Hepatocyte (in vitro differentiated cells): ENCODE measurements around the gene ELMOD3. TPM values are rescaled to one million over a fixed set of nuclear protein-coding genes. Genes with fewer than 3 reads are reported as not detected.

Experiments used
- DNase-seq: peaks from one replicate; pipeline ENCODE4 v3.0.0-alpha.2; 2016; ENCODE audit warnings: low spot score
- H2AFZ ChIP-seq: fragments of 200-600 bp; sonication (generic); 2 replicates; pipeline ENCODE4 v1.6.0; 2016; ENCODE audit warnings: antibody characterized with exemption, mild to moderate bottlenecking
- H3K27ac ChIP-seq: fragments of 200-600 bp; sonication (generic); 2 replicates; pipeline ENCODE4 v1.5.1; 2016; ENCODE audit warnings: mild to moderate bottlenecking
- H3K27me3 ChIP-seq: fragments of 200-600 bp; sonication (generic); 2 replicates; pipeline ENCODE4 v1.6.1; 2016
- H3K36me3 ChIP-seq: fragments of 200-600 bp; sonication (generic); replicated peaks from 2 replicates; pipeline ENCODE4 v1.5.1; 2016; ENCODE audit warnings: low read depth; ENCODE audit not compliant: insufficient read depth
- H3K4me1 ChIP-seq: fragments of 200-600 bp; sonication (generic); 2 replicates; pipeline ENCODE4 v1.5.1; 2016; ENCODE audit warnings: mild to moderate bottlenecking, moderate library complexity; ENCODE audit not compliant: insufficient read depth
- H3K4me2 ChIP-seq: fragments of 200-600 bp; sonication (generic); 2 replicates; pipeline ENCODE4 v1.6.0; 2016
- H3K4me3 ChIP-seq: fragments of 200-600 bp; sonication (generic); 2 replicates; pipeline ENCODE4 v1.5.1; 2016; ENCODE audit warnings: mild to moderate bottlenecking
- H3K79me2 ChIP-seq: fragments of 200-600 bp; sonication (generic); 2 replicates; pipeline ENCODE4 v1.6.0; 2017; ENCODE audit warnings: mild to moderate bottlenecking
- H3K9me2 ChIP-seq: fragments of 200-600 bp; sonication (generic); replicated peaks from 2 replicates; pipeline ENCODE4 v1.6.0; 2017; ENCODE audit warnings: mild to moderate bottlenecking; ENCODE audit not compliant: insufficient read depth
- H3K9me3 ChIP-seq: fragments of 200-600 bp; sonication (generic); 2 replicates; pipeline ENCODE4 v1.5.1; 2016; ENCODE audit warnings: low read depth, mild to moderate bottlenecking
- H4K20me1 ChIP-seq: fragments of 200-600 bp; sonication (generic); 2 replicates; pipeline ENCODE4 v1.6.0; 2016; ENCODE audit warnings: mild to moderate bottlenecking; ENCODE audit not compliant: insufficient read depth, poor library complexity, severe bottlenecking
- CTCF ChIP-seq: fragments of 200-600 bp; sonication (generic); IDR thresholded peaks from 2 replicates; pipeline ENCODE4 v1.5.1; 2016; ENCODE audit warnings: antibody characterized with exemption, mild to moderate bottlenecking; ENCODE audit not compliant: poor library complexity
- EZH2 ChIP-seq: fragments of 200-600 bp; sonication (generic); IDR thresholded peaks from 2 replicates; pipeline ENCODE4 v1.6.1; 2016; ENCODE audit warnings: antibody characterized with exemption, mild to moderate bottlenecking, borderline replicate concordance
- EZH2phosphoT487 ChIP-seq: fragments of 200-600 bp; sonication (generic); IDR thresholded peaks from one replicate; pipeline ENCODE4 v1.6.1; 2018; ENCODE audit warnings: antibody characterized with exemption, mild to moderate bottlenecking, low read depth, moderate library complexity; ENCODE audit not compliant: unreplicated experiment, severe bottlenecking
- WGBS: methylation state at CpG from one replicate; pipeline ENCODE4 v1.1.6; 2016; ENCODE audit warnings: low lambda C conversion rate; ENCODE audit errors: missing lambda C conversion rate; 5-methylcytosine and 5-hydroxymethylcytosine counted together
- polyA plus RNA-seq: library from polyadenylated mRNA; unstranded; fragments of >200 nt; fragmentation: Nextera tagmentation; extraction: Ambion mirVana; gene quantifications from 2 replicates; pipeline ENCODE4 v1.2.1, GENCODE V29; 2016
- total RNA-seq: library from RNA; depleted of rRNA; stranded (reverse); fragments of >200 nt; gene quantifications from 2 replicates; pipeline ENCODE4 v1.2.3, GENCODE V29; 2014

ELMOD3 gene
- total and polyA plus RNA-seq, 2 experiments from 2014 or later: 18.1 to 25.1 TPM

DNA sequence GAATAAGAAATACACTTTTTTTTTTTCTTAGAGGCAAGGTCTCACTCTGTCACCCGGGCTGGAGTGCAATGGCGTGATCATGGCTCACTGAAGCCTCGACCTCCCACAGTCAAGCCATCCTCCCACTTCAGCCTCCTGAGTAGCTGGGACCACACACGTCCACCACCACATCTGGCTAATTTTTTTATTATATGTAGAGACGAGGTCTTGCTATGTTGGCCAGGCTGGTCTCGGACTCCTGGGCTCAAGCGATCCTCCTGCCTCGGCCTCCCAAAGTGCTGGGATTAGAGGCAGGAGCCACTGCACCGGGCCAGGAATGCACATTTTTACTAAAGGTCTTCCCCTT, 29.1 kb upstream of the ELMOD3 start:
- no peak for DNase-seq
- H4K20me1 ChIP-seq: peaks cover 15% of the 10 kb centered on the region
- H3K4me3 ChIP-seq: peak overlapping the region; percentile 57
- peaks cover 15% of the 10 kb centered on the region for H3K4me1 ChIP-seq
- no peaks in the 10 kb centered on the region for H3K27me3 ChIP-seq
- H3K36me3 ChIP-seq: no peaks in the 10 kb centered on the region
- peaks cover 63% of the 10 kb centered on the region for H3K79me2 ChIP-seq
- H3K9me2 ChIP-seq: no peaks in the 10 kb centered on the region
- 75% methylated on average over 9 of the region's 9 CpGs for whole genome bisulfite sequencing
- peak overlapping the region; percentile 98 for H3K27ac ChIP-seq
- H3K4me2 ChIP-seq: peak overlapping the region; percentile 95
- H3K9me3 ChIP-seq: no peaks in the 10 kb centered on the region
- no peak overlapping the region for H2AFZ ChIP-seq
- TF ChIP-seq EZH2phosphoT487: no peak
- TF ChIP-seq EZH2: no peak
- no peak for TF ChIP-seq CTCF

DNA sequence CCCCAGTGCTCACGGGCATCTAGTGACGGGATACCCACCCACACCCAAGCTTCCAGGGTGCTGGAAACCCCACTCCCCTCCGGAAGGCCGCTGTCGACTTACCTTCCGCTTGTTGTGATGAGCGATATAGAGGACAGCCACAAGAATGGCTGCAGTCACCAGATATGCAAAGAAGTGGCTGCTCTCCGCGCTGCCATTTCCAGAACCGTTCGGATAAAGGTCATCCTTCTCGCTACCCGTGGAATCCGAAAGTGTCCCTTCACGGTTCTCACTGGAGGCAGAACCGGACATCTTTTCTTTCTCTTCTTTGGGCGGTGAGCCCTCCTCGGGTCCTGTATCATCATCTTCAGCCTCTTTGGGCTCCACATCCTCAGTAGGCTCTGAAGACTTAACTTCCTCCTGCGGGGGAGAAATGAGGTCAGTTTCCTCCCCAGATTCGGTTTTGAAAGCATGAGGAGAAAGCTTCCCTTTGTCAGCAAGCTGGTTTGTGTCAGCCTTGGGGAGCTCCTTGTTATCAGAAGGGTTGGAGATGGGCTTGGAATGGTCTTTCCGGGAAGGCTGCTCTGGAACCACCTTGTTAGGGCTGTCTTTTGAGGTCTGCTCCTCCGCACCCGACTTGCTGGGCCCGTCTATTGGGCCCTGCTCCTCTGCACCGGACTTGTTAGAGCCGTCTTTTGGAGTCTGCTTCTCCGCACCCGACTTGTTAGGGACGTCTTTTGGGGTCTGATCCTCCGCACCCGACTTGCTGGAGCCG, 28.0 kb upstream of the ELMOD3 start:
- Histone ChIP-seq H3K27ac (peak overlapping the region; percentile 98), H3K36me3 (no peaks in the 10 kb centered on the region), H3K9me3 (no peaks in the 10 kb centered on the region), H2AFZ (no peak overlapping the region), H3K4me3 (peak overlapping the region; percentile 57), H4K20me1 (peaks cover 15% of the 10 kb centered on the region), H3K4me2 (peak overlapping the region; percentile 95), H3K9me2 (no peaks in the 10 kb centered on the region), H3K4me1 (peaks cover 15% of the 10 kb centered on the region), H3K79me2 (peaks cover 51% of the 10 kb centered on the region), H3K27me3 (no peaks in the 10 kb centered on the region)
- 44% methylated on average over 32 of the region's 32 CpGs for WGBS
- TF ChIP-seq CTCF: no peak
- TF ChIP-seq EZH2: no peak
- no peak for TF ChIP-seq EZH2phosphoT487
- DNase-seq: no peak

DNA sequence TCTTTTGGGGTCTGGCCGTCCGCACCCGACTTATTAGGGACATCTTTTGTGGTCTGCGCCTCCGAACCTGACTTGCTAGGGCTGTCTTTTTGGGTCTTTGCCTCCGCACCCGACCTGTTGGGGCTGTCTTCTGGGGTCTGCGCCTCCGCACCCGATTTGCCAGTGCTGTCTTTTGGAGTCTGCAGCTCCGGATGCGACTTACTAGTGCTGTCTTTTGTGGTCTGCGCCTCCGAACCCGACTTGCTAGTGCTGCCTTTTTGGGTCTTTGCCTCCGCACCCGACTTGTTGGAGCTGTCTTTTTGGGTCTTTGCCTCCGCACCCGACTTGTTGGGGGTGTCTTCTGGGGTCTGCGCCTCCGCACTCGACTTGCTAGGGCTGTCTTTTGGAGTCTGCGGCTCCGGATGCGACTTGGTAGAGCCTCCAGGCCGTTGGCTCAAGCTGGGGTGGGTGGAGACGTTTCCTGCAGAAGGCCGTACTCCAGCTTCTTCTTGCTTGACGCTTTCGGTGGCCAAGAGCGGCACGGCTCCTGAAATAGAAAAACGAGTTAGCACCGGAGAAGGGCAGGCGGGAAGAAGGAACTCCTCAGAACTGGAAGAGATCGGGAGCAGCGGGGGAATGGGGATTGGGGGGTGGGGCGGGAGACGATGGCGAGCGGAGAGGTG, 27.3 kb upstream of the ELMOD3 start:
- Histone ChIP-seq H3K9me2 (no peaks in the 10 kb centered on the region), H3K36me3 (no peaks in the 10 kb centered on the region), H3K27me3 (no peaks in the 10 kb centered on the region), H3K79me2 (peaks cover 44% of the 10 kb centered on the region), H3K4me3 (peak overlapping the region; percentile 57), H4K20me1 (peaks cover 15% of the 10 kb centered on the region), H2AFZ (peak overlapping the region; percentile 49), H3K4me2 (peak overlapping the region; percentile 95), H3K9me3 (no peaks in the 10 kb centered on the region), H3K4me1 (peaks cover 15% of the 10 kb centered on the region), H3K27ac (peak overlapping the region; percentile 98)
- TF ChIP-seq EZH2phosphoT487: no peak
- WGBS: 10% methylated on average over 36 of the region's 41 CpGs
- DNase-seq: peak; percentile 62
